22Rv1 (cell line): ENCODE data around the gene OTX2.

ENCODE experiments used
- ZFX ChIP-seq: fragments of 450-650 bp; IDR thresholded peaks from 2 replicates; pipeline ENCODE4 v1.6.1; 2017; ENCODE audit warnings: antibody characterized with exemption, borderline replicate concordance
- TF ChIP-seq, protein P1 (sequence below): fragments of 450-650 bp; IDR thresholded peaks from 2 replicates; pipeline ENCODE4 v1.5.1; 2017; ENCODE audit warnings: mild to moderate bottlenecking

DNA sequence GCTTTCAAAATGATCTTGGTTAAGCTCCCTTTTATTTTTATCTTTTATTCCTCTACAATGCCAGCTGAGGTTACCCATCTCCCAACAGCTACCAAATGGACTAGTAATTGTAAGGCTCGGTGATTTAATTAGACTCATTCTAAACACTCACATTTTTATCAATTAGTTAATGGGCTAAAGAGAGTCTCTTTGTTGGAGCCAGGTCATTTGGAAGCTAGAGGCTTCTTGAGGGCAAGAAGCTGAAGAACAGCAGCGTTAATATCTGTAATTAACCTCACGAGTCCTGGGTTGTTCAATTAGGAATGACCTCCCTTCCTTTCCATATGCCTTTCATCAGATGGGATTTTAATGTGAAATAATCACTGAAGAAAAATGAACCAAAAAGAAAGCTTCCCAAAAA, 56.9 kb downstream of the OTX2 start:
- TF ChIP-seq, protein P1, sequence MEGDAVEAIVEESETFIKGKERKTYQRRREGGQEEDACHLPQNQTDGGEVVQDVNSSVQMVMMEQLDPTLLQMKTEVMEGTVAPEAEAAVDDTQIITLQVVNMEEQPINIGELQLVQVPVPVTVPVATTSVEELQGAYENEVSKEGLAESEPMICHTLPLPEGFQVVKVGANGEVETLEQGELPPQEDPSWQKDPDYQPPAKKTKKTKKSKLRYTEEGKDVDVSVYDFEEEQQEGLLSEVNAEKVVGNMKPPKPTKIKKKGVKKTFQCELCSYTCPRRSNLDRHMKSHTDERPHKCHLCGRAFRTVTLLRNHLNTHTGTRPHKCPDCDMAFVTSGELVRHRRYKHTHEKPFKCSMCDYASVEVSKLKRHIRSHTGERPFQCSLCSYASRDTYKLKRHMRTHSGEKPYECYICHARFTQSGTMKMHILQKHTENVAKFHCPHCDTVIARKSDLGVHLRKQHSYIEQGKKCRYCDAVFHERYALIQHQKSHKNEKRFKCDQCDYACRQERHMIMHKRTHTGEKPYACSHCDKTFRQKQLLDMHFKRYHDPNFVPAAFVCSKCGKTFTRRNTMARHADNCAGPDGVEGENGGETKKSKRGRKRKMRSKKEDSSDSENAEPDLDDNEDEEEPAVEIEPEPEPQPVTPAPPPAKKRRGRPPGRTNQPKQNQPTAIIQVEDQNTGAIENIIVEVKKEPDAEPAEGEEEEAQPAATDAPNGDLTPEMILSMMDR = no peak
- TF ChIP-seq ZFX = no peak
